NCI-H510A (cell line): Measurements from ENCODE around the gene BRD4.

Experiments
- DNase-seq: peaks from one replicate; lab custom pipeline; 2025; lab: John Stamatoyannopoulos, UW

BRD4 gene

GRCh38 chr19:15265214-15265849 is 67.0 kb downstream of the BRD4 start:
- DNase-seq = no peak

- DNase-seq = no peak
Observed at GRCh38 chr19:15264933-15265206, 67.5 kb downstream of the BRD4 start.

- no peak for DNase-seq
Observed at GRCh38 chr19:15264061-15264932, 68.0 kb downstream of the BRD4 start.

- no peak for DNase-seq
Observed at GRCh38 chr19:15263361-15263985, 68.9 kb downstream of the BRD4 start.

GRCh38 chr19:15262011-15262410 is 70.3 kb downstream of the BRD4 start:
- no peak for DNase-seq

GRCh38 chr19:15260939-15261338 is 71.4 kb downstream of the BRD4 start:
- no peak for DNase-seq

GRCh38 chr19:15259907-15260306 is 72.4 kb downstream of the BRD4 start:
- no peak for DNase-seq

- DNase-seq = no peak
Observed at GRCh38 chr19:15257782-15258181, 74.6 kb downstream of the BRD4 start.

GRCh38 chr19:15256708-15257331 is 75.5 kb downstream of the BRD4 start:
- DNase-seq = no peak

GRCh38 chr19:15255359-15255990 is 76.9 kb downstream of the BRD4 start:
- no peak for DNase-seq

GRCh38 chr19:15254547-15254946 is 77.8 kb downstream of the BRD4 start:
- DNase-seq = no peak

- no peak for DNase-seq
Observed at GRCh38 chr19:15253513-15253912, 78.8 kb downstream of the BRD4 start.

GRCh38 chr19:15253061-15253460 is 79.3 kb downstream of the BRD4 start:
- no peak for DNase-seq

- no peak for DNase-seq
Observed at GRCh38 chr19:15252398-15253018, 79.8 kb downstream of the BRD4 start.

- no peak for DNase-seq
Observed at GRCh38 chr19:15251749-15252397, 80.5 kb downstream of the BRD4 start.

GRCh38 chr19:15251010-15251748 is 81.2 kb downstream of the BRD4 start:
- DNase-seq = no peak

GRCh38 chr19:15250640-15250993 is 81.7 kb downstream of the BRD4 start:
- DNase-seq = no peak

GRCh38 chr19:15249972-15250639 is 82.2 kb downstream of the BRD4 start:
- no peak for DNase-seq

- DNase-seq = no peak
Observed at GRCh38 chr19:15249528-15249874, 82.8 kb downstream of the BRD4 start.
